GM19395 (cell line): ENCODE results near the gene ADGRL3.
A peak's percentile ranks its signal among the peaks of the same experiment; 100 is the strongest.

ENCODE experiments used
- ATAC-seq: cut with Tn5 transposase; IDR thresholded peaks from one replicate; pipeline ENCODE4 v1.9.1; 2021; ENCODE audit warnings: mild to moderate bottlenecking, moderate library complexity; ENCODE audit not compliant: unreplicated experiment

ADGRL3 gene

GRCh38 chr4:61770456-61770855 lies 570.3 kb downstream of the ADGRL3 start:
- ATAC-seq, result no peak

GRCh38 chr4:61771056-61771455 lies 570.9 kb downstream of the ADGRL3 start:
- no peak for ATAC-seq

- no peak for ATAC-seq
Observed at GRCh38 chr4:61772126-61772525, 572.0 kb downstream of the ADGRL3 start.

- no peak for ATAC-seq
Observed at GRCh38 chr4:61773655-61774245, 573.6 kb downstream of the ADGRL3 start.

DNA sequence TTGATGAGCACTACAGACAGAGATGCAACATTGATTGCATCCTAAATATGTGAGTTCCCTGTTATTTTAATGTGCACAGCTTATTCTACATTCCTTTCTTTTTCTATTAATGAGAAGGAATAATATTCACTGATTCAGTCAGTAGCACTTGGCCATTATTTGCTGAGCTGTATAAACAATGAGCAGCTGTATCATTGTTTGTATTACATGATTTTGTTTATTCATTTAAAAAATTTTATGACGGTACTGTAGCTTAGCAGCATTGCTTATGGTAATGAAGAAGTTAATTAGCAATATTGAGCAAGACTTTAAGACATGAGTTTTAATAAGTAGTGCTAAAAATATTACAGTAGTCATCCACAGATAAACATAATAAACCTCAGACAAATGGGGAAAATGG lies 582.0 kb downstream of the ADGRL3 start:
- no peak for ATAC-seq

GRCh38 chr4:61783050-61783449 lies 582.9 kb downstream of the ADGRL3 start:
- peak; percentile 84 for ATAC-seq

- no peak for ATAC-seq
Observed at GRCh38 chr4:61785761-61786160, 585.6 kb downstream of the ADGRL3 start.

DNA sequence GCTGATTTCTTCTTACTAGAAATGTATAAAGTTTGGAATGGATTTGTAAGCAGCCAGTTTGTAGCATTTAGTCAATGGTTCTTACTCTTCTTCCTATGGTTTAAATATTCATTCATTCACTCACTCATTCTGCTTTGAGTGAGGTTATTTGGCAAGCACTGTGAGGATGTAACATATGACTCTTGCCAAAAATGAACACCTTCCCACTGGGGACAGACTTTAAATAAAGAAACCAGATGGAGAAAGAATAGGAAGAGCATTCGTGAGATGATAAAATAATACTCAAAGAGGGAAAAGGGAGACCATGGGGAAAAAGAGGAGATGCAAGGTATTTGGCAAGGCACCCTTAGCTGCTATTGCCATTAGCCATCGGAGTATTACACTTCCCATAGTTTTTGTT lies 586.1 kb downstream of the ADGRL3 start:
- ATAC-seq, result no peak

DNA sequence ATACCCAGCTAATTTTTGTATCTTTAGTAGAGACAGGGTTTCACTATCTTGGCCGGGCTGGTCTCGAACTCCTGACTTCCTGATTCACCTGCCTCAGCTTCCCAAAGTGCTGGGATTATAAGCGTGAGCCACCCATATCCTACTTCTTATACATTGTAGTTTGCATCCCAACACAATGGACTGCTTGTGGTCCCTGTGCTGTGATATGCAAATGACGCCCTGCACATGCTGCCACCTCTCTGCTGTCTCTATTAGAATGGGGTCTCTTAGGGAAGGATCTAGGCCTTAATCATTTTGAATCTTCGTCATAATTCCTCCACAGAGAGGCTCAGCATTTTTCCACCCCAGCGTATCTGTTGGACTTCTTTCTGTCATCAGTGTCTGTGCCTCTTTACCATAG lies 595.9 kb downstream of the ADGRL3 start:
- no peak for ATAC-seq

DNA sequence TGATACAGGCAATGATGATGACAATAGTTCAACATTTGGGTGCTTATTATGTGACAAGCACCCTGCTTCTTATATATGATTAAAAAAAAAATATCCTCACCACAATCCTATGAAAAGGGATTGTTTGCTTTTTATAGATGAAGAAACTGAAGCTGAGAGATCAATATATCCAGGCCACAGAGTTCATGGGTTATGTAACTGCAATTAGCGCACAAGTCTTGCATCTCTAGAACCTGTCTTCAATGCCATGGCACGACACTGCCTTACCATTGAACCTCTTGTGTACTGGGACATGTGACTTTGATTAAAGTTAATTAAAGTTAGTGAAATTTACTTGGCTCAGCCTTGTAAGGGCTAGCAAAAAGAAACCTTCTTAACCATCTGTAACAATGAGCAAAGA lies 599.7 kb downstream of the ADGRL3 start:
- no peak for ATAC-seq

- ATAC-seq, result no peak
Observed at GRCh38 chr4:61805227-61805626, 605.1 kb downstream of the ADGRL3 start.

DNA sequence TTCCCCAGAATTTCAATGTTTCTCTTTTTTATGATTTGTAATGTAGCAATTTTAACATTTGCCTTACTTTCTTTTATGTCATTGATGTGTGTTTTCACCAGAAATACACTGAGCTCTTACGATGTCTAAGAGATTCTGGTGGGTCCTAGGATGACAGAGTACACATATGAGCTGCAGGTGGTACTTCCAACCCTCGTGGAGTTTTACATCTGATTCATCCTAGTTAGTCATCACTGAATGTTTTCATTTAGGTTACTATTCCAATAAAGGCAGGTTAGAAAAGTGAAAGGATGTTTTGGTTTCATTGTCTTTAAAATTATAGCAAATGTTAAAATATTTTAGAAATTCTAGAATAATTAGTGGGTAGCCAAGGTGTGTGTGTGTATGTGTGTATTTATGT lies 605.9 kb downstream of the ADGRL3 start:
- ATAC-seq, result no peak

GRCh38 chr4:61812171-61812570 lies 612.0 kb downstream of the ADGRL3 start:
- ATAC-seq, result no peak

DNA sequence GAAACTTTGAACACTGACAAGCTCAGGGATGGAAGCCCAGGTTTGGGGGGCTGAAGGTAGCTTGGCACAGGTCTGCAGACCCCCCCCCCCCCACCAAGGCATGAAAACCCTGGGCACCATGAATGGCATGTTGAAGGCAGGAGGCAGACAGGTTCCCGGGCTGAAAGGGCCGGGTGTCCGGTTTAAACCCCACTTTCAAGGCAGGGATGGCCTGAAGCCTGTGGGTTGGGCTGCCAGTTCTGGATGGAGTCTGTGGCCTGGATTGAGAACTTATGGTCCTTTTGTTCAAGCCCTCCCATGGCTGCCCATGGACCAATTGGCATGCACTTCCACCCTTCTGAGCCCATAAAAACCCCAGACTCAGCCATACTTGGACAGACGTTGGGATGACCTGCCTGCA lies 616.9 kb downstream of the ADGRL3 start:
- no peak for ATAC-seq

GRCh38 chr4:61820136-61820535 lies 620.0 kb downstream of the ADGRL3 start:
- no peak for ATAC-seq

DNA sequence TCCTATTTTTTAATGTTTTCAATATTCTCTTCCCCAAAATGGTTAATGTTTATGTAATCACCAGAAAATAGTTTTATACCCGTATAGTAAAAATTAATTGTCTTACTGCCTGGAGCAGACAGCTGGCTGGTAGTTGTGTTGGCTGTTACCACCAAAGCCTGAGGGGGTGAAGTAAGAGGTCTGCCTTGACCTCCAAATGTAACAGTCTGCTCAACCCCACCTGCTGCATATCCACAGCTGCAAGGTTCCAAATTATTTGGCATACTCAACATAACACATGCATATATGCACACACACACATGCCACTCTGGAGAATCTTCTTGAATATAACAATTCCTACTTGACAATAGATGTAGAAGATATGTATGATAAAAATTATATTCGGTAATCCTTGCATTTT lies 624.3 kb downstream of the ADGRL3 start:
- no peak for ATAC-seq

- no peak for ATAC-seq
Observed at GRCh38 chr4:61827907-61828391, 627.8 kb downstream of the ADGRL3 start.

GRCh38 chr4:61828960-61829359 lies 628.8 kb downstream of the ADGRL3 start:
- no peak for ATAC-seq

- ATAC-seq, result no peak
Observed at GRCh38 chr4:61831987-61832386, 631.9 kb downstream of the ADGRL3 start.

DNA sequence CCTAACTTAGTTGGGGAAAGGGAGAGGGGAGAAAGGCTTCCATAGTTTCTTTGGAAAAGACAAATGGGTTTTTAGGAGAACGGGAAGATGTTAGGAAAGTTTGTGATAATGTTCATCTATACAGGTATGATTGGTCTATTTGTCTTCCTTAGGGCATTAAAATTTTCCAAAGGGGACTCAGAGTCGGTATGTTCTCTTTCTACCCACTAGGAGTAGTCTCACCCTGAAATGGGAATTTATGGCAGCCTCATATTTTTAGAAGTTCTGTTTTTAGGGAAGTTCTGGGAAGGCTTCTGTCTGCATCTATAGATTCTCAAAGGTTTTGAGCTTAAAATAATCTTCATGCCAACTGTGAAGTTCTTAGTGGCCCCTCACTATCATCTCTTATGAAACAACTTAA lies 637.3 kb downstream of the ADGRL3 start:
- no peak for ATAC-seq

DNA sequence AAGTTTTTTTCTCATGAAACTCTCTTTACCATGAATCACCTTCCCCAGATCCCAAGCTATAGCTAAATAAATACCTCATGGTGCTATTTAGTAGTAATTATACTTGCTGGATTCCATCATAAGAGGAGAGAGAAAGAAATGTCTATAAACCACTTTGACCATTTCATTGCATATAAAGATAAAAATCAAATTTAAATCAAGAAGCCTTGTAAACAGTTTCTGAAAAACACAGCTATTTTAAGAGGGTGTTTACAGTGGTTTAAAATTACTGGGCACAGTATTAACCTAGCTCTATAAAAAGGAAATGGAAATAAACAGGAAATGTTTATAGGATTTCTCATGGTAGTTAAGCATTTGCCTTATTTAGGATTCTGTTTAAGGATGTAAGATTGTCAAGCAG lies 637.9 kb downstream of the ADGRL3 start:
- ATAC-seq, result no peak

GRCh38 chr4:61841714-61842113 lies 641.6 kb downstream of the ADGRL3 start:
- ATAC-seq, result no peak

- ATAC-seq, result no peak
Observed at GRCh38 chr4:61851126-61851525, 651.0 kb downstream of the ADGRL3 start.
